ENCODE data around the gene SPATS2L. TPM values are rescaled to one million over a fixed set of nuclear protein-coding genes. Genes with fewer than 3 reads are reported as not detected.

SPATS2L gene
- total RNA-seq, 4 donors from 2014 or later: 60.7 to 81.3 (median 61.3) TPM

- H3K4me3 ChIP-seq (ENCODE audit: low read depth, poor library complexity, severe bottlenecking): no peak overlapping the region
- WGBS, 2 donors: 84 to 90% methylated on average over 13 to 14 of the region's 14 CpGs
- TF ChIP-seq, protein P1, sequence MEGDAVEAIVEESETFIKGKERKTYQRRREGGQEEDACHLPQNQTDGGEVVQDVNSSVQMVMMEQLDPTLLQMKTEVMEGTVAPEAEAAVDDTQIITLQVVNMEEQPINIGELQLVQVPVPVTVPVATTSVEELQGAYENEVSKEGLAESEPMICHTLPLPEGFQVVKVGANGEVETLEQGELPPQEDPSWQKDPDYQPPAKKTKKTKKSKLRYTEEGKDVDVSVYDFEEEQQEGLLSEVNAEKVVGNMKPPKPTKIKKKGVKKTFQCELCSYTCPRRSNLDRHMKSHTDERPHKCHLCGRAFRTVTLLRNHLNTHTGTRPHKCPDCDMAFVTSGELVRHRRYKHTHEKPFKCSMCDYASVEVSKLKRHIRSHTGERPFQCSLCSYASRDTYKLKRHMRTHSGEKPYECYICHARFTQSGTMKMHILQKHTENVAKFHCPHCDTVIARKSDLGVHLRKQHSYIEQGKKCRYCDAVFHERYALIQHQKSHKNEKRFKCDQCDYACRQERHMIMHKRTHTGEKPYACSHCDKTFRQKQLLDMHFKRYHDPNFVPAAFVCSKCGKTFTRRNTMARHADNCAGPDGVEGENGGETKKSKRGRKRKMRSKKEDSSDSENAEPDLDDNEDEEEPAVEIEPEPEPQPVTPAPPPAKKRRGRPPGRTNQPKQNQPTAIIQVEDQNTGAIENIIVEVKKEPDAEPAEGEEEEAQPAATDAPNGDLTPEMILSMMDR (IDR thresholded peaks at IDR 0.05): no peak
- no peak for TF ChIP-seq POLR2A (IDR thresholded peaks at IDR 0.05)
- intact Hi-C loops (cut with DNase I; ENCODE audit: low total_unique reads): no loop called here
- no peak for DNase-seq (ENCODE audit: low spot score in 2 of 2)
Observed at GRCh38 chr2:200425026-200425821, 118.7 kb downstream of the SPATS2L start.

- no peak for DNase-seq (ENCODE audit: low spot score in 2 of 2)
- intact Hi-C loops (cut with DNase I; ENCODE audit: low total_unique reads): no loop called here
- WGBS, 2 donors: 84% methylated on average over 1 of the region's 1 CpG
- no peak overlapping the region for H3K4me3 ChIP-seq (ENCODE audit: low read depth, poor library complexity, severe bottlenecking)
- TF ChIP-seq, protein P1 (IDR thresholded peaks at IDR 0.05): no peak
- no peak for TF ChIP-seq POLR2A (IDR thresholded peaks at IDR 0.05)
Observed at GRCh38 chr2:200426754-200427153, 120.3 kb downstream of the SPATS2L start.

DNA sequence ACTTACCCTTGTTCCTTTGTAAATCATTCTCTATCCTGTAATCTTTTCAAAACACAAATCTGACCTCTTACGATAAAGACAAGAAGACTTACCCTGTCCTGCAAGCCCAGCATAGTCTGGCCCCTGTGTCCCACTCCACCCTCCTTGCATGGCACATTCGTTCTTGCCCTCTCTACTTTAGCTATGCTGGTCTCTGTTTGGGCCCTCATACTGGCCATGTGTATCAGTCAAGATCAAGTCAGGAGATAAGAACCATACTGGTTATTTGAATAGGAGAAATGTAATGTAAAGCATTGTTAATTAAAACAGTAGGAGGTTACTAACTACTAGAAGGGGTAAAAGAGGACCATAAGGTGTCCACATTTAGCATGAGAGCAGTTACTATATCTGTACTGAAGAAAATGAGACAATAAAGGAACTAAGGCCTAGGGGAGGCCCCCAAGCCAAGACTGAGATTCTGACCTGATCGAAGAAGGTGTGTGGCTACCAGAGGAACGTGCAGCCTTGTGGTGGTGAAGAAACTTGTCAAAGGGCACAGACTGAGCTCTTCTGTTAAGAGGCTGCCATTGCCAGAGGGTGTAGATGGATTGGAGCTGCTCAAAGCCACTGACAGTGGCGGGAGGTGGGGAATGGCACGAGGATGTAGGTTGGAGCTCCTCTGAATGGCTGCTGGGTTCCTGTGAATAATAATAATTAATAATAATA, 122.6 kb downstream of the SPATS2L start:
- TF ChIP-seq, protein P1 (IDR thresholded peaks at IDR 0.05): no peak
- TF ChIP-seq POLR2A (IDR thresholded peaks at IDR 0.05): no peak
- DNase-seq (ENCODE audit: low spot score in 2 of 2): no peak
- intact Hi-C loops (cut with DNase I; ENCODE audit: low total_unique reads): no loop called here
- WGBS, 2 donors: 95 to 96% methylated on average over 6 of the region's 6 CpGs
- H3K4me3 ChIP-seq (ENCODE audit: low read depth, poor library complexity, severe bottlenecking): no peak overlapping the region

DNA sequence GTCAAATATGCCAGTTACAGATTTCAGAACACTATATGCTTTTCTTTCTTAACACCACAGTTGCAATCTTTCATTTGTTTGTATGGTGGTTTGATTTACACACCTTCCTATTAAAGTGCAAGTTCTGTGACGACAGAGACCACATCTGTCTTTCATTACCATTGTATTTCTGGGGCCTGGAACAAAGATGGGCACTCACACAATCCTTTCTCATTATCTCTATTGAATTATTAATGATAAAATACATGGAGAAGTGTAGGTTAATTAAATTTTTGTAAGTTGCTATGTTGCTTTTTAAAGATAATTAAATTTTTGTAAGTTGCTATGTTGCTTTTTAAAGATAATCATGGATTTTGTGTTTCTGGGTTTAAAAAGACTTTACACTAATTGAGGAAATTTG, 123.5 kb downstream of the SPATS2L start:
- intact Hi-C loops (cut with DNase I; ENCODE audit: low total_unique reads): no loop called here

DNA sequence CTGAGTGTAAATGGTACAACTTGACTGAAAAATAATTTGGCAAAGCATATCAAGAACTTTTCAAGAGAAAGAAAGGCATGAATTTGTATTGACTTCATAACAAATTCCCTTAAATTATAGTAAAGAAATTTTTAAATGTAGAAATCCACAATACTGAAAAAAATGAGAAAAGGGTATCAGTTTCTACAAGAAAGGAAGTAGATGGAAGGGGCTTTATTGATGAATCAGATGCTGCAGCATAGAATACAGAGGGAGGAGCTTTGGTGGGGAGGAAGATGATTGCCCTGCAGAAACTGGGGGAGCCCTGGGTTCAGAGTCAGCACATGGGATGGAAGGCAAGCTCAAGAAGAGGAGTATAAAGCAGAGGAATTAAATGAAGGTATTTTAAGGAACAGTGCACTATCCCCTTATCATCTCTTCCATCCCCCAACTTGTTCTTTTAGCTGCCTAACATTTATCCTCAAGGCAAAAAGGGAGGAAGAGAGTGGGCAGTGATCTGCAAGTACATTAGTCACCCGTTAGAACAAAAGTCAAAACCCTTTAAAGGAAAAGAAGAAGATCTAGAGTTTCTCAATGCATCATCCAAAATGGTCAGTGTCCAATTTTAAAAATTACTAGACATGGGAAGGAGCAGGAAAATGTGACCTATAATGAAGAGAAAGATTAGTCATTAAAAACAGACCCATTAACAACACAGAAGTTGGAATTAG, 125.7 kb downstream of the SPATS2L start:
- H3K4me3 ChIP-seq (ENCODE audit: low read depth, poor library complexity, severe bottlenecking): no peak overlapping the region
- WGBS, 2 donors: 63 to 77% methylated on average over 1 of the region's 1 CpG
- intact Hi-C loops (cut with DNase I; ENCODE audit: low total_unique reads): no loop called here
- TF ChIP-seq, protein P1 (IDR thresholded peaks at IDR 0.05): no peak
- TF ChIP-seq POLR2A (IDR thresholded peaks at IDR 0.05): no peak
- DNase-seq (ENCODE audit: low spot score in 2 of 2): no peak

More for the DNA sequence above, 123.5 kb downstream of the SPATS2L start:
- no peak for DNase-seq (ENCODE audit: low spot score in 2 of 2)
- TF ChIP-seq POLR2A (IDR thresholded peaks at IDR 0.05): no peak
- TF ChIP-seq, protein P1 (IDR thresholded peaks at IDR 0.05): no peak
- H3K4me3 ChIP-seq (ENCODE audit: low read depth, poor library complexity, severe bottlenecking): no peak overlapping the region
- 71 to 72% methylated on average over 1 of the region's 1 CpG for WGBS, 2 donors

All from lower leg skin (tissue), 4 donors.